HL-60/S4 treated with retinoic acid at 250 ng/mL for 4 days and 3 days (cell line): ENCODE data around the gene KCTD10.

Experiments used
- in situ Hi-C: fragments of 300-500 bp; cut with MboI; formaldehyde crosslinking; loops from 2 replicates; pipeline ENCODE4 v1.7.0; 2022; ENCODE audit warnings: low sequenced_read_pairs

Gene KCTD10

GRCh38 chr12:109477185-109477962 lies at the start of gene KCTD10, which contains the start of gene UBE3B:
TSS of gene KCTD10 (minus strand) at chr12:109477300. CDS start at chr12:109477262, 38 bp downstream.
TSS of gene UBE3B (plus strand) at chr12:109477634. CDS start at chr12:109483552, 5,918 bp downstream.
- in situ Hi-C loops, result no loop called here

GRCh38 chr12:109525279-109525585 lies 48.1 kb upstream of the KCTD10 start:
- in situ Hi-C loops, result no loop called here

GRCh38 chr12:109524466-109525278 lies 47.6 kb upstream of the KCTD10 start:
- in situ Hi-C loops, result no loop called here

GRCh38 chr12:109523504-109523903 lies 46.4 kb upstream of the KCTD10 start:
- in situ Hi-C loops, result no loop called here

GRCh38 chr12:109523071-109523470 lies 46.0 kb upstream of the KCTD10 start:
- in situ Hi-C loops, result no loop called here

- in situ Hi-C loops, result no loop called here
Measured at GRCh38 chr12:109521831-109522230, 44.7 kb upstream of the KCTD10 start.

- in situ Hi-C loops, result no loop called here
Measured at GRCh38 chr12:109519787-109520186, 42.7 kb upstream of the KCTD10 start.

- in situ Hi-C loops, result no loop called here
Measured at GRCh38 chr12:109518820-109519665, 41.9 kb upstream of the KCTD10 start.

GRCh38 chr12:109517619-109518018 lies 40.5 kb upstream of the KCTD10 start:
- in situ Hi-C loops, result no loop called here

- in situ Hi-C loops, result no loop called here
Measured at GRCh38 chr12:109513977-109514376, 36.9 kb upstream of the KCTD10 start.

GRCh38 chr12:109513051-109513450 lies 36.0 kb upstream of the KCTD10 start:
- in situ Hi-C loops, result no loop called here

GRCh38 chr12:109512608-109513007 lies 35.5 kb upstream of the KCTD10 start:
- in situ Hi-C loops, result no loop called here

- in situ Hi-C loops, result no loop called here
Measured at GRCh38 chr12:109510196-109510595, 33.1 kb upstream of the KCTD10 start.

- in situ Hi-C loops, result no loop called here
Measured at GRCh38 chr12:109504068-109504467, 27.0 kb upstream of the KCTD10 start.

- in situ Hi-C loops, result no loop called here
Measured at GRCh38 chr12:109503611-109504010, 26.5 kb upstream of the KCTD10 start.

- in situ Hi-C loops, result no loop called here
Measured at GRCh38 chr12:109502332-109502731, 25.2 kb upstream of the KCTD10 start.

GRCh38 chr12:109501299-109501698 lies 24.2 kb upstream of the KCTD10 start:
- in situ Hi-C loops, result no loop called here

- in situ Hi-C loops, result no loop called here
Measured at GRCh38 chr12:109500406-109501185, 23.5 kb upstream of the KCTD10 start.

GRCh38 chr12:109497675-109498074 lies 20.6 kb upstream of the KCTD10 start:
- in situ Hi-C loops, result no loop called here

- in situ Hi-C loops, result no loop called here
Measured at GRCh38 chr12:109496306-109496705, 19.2 kb upstream of the KCTD10 start.
